Measurements from ENCODE around the gene THAP4.

DNA sequence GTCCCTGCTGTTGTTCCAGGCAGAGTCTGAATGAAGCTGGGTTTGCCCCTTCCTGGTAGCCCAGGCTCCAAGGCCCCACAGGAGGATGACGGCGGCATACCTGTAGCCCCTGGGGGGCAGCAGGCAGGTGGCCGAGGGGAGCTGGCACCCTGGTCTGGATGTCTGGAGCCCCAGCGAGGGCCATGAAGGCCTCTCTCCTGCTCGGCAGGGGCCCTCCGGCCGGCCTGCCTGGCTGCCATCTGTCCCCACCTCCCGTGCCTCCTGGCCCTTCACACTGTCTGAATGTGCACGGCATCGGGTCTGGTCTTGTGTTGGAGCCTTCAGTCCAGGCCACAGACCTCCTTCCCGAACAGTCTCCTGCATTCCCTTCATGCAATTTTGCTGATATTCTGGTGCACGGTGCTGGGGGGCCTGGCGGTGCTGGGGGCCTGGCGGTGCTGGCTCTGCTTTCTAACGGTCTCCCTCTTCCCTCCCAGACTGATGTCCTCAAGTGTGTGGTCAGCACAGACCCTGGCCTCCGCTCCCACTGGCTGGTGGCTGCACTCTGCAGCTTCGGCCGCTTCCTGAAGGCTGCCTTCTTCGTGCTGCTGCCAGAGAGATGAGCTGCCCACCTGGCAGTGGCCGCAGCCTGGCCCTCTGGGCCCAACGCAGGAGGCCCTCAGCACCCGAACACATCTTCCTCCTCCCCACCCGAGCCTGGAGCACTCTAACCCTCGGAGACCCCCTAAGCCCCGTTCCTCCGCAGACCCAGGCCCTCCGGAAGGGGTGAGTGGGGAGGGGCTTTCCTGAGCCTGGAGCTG lies 64.9 kb downstream of the THAP4 start:
- TF ChIP-seq, protein P1, sequence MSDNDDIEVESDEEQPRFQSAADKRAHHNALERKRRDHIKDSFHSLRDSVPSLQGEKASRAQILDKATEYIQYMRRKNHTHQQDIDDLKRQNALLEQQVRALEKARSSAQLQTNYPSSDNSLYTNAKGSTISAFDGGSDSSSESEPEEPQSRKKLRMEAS (IDR thresholded peaks at IDR 0.05; ENCODE audit: low read depth): no peak
- TF ChIP-seq EZH2phosphoT487 (IDR thresholded peaks at IDR 0.05; ENCODE audit: borderline replicate concordance, low read depth): no peak
- no peak for TF ChIP-seq POLR2AphosphoS5 (IDR thresholded peaks at IDR 0.05; ENCODE audit: low read depth, low read length)
